ENCODE data around the gene RPL7A.

DNA sequence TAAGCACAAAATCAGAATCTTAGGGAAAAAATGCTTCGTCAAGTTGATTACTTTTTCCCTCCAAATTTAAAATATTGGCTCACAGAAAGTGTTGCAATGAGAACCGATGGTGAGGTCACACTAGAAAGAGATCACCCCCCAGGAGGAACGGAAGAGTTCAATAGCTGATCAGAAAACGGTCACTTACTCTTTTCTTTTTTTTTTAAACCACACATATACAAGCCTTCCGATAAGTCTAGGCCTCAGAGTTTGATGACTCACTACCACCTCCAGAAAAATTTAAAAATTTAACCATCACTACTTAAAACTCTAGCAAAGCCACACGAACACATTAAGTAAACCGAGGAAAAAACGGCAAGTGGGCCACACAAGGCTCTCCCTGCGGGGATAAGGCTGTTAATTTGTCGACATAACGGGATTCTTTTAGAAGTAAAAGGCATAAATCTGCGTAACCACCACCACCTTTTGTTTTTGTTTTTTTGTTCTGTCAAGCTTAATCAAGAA is 26.6 kb downstream of the RPL7A start:
- TF ChIP-seq, protein P1, sequence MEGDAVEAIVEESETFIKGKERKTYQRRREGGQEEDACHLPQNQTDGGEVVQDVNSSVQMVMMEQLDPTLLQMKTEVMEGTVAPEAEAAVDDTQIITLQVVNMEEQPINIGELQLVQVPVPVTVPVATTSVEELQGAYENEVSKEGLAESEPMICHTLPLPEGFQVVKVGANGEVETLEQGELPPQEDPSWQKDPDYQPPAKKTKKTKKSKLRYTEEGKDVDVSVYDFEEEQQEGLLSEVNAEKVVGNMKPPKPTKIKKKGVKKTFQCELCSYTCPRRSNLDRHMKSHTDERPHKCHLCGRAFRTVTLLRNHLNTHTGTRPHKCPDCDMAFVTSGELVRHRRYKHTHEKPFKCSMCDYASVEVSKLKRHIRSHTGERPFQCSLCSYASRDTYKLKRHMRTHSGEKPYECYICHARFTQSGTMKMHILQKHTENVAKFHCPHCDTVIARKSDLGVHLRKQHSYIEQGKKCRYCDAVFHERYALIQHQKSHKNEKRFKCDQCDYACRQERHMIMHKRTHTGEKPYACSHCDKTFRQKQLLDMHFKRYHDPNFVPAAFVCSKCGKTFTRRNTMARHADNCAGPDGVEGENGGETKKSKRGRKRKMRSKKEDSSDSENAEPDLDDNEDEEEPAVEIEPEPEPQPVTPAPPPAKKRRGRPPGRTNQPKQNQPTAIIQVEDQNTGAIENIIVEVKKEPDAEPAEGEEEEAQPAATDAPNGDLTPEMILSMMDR (optimal IDR thresholded peaks at IDR 0.05 in 1 of 3, IDR thresholded peaks at IDR 0.05 in 1 of 3, conservative IDR thresholded peaks at IDR 0.05 in 1 of 3; ENCODE audit: extremely low read depth in 1 of 3, insufficient read depth in 2 of 3, low read length in 3 of 3): no peak
- no peak for TF ChIP-seq EZH2 (IDR thresholded peaks at IDR 0.05; ENCODE audit: low read length)
